Endometrial microvascular endothelial cells (primary cell): ENCODE measurements around the gene CACNA1B. TPM values are rescaled to one million over a fixed set of nuclear protein-coding genes. Genes with fewer than 3 reads are reported as not detected.

Source experiments
- in situ Hi-C: cut with HindIII; loops from 2 replicates; pipeline ENCODE4 v1.10.0; 2017; ENCODE audit warnings: low sequenced_read_pairs, low pct_unique_long_range_greater_than_20kb; ENCODE audit errors: inconsistent ontology term
- total RNA-seq: library from RNA; depleted of rRNA; stranded (reverse); fragments of >200 nt; gene quantifications from one replicate; pipeline ENCODE4 v1.2.3, GENCODE V29; 2015; ENCODE audit errors: inconsistent ontology term

Gene CACNA1B
- total RNA-seq, 1 donor from 2014 or later, result not detected

GRCh38 chr9:137989999-137990715 is 112.6 kb downstream of the CACNA1B start:
- in situ Hi-C loops, result no loop called here

DNA sequence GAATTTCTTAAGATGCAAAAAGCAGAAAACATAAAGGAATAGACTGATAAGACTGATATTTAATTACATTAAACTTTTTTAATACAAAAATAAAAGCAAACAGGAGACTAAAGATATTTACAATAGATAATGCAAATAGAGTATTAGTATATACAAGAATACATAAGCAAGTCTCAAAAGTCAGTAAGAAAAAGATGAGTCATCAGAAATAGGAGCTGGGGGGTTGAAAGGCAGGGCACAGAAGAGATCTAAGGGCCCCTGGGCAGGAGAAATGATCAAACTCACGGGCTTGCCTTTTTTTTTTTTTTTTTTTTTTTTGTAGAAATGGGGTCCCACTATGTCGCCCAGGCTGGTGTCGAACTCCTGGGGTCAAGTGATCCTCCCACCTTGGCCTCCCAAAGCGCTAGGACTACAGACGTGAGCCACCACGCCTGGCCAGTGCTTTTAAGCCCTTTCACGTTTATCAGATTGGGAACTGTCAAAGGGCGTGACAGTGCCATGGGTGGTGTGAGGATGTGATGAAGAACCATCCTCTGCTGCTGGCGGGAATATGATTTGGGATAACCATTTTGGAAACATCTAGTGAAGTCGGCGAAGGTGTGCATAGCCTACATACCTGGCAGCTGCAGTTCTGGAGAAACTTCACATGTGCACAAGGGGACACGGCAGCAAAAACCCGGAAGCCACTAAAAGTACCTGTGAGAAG is 126.1 kb downstream of the CACNA1B start:
- in situ Hi-C loops, result no loop called here

- in situ Hi-C loops, result no loop called here
These were observed 129.1 kb downstream of the CACNA1B start for GRCh38 chr9:138006576-138007233.

DNA sequence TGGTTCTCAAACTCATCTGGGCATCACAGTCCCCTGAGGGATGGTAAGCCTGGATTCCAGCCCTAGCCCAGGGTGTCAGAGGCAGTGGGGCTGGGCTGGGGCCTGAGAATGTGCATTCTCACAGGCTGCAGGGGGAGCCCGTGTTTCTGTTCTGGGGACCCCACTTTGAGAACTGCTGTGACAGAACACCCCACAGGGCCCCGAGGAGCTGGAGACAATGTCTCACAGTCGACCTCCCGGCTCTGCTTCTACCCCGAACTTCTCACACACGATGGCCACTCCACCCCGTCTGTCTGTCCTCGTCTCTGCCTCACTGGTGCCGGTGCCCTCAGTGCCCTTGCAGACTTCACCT is 130.0 kb downstream of the CACNA1B start:
- in situ Hi-C loops, result no loop called here

DNA sequence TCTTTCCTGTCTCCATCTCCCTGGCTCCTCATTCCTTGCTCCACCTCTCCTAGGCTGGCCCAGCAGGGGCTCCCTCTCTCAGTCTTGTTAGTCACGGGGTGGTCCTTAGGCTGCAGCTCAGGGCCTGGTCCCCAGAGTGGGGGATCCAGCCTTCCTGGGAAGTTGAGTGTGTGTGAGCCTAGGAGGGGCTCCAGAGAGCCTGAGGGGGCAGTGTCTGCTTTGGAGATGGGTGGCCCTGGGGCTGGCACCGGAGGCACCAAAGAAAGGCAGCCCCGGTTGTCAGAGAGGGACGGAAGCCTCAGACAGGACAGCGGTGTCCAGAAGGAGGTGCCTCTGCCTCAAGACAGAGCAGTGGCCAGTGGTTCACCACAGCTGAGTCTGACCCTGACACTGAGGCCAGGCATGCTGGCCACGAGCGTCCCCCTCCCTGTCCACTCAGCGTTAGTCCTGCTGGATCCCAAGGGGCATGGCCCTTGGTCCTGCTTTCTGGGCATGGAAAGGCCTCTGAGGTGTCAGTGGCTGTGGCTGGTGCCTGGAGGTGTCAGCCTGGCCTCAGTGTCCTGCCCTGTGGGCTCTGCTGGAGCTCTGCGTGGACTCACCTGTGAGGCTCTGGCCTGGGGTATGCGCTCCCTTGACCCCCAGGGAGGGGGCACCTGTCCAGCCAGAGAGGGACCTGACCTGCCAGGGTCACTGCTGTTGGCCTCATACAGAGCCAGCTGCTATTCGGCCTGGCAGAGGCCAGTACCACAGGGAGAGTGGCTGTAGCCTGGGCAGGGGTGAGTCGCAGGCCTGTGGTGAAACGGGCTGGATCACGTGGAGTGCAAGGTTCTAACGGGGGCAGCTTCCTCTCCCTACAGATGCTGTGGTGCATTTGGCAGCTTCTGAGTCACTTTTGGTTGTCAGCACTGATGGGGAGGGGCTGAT is 130.6 kb downstream of the CACNA1B start:
- in situ Hi-C loops, result no loop called here

DNA sequence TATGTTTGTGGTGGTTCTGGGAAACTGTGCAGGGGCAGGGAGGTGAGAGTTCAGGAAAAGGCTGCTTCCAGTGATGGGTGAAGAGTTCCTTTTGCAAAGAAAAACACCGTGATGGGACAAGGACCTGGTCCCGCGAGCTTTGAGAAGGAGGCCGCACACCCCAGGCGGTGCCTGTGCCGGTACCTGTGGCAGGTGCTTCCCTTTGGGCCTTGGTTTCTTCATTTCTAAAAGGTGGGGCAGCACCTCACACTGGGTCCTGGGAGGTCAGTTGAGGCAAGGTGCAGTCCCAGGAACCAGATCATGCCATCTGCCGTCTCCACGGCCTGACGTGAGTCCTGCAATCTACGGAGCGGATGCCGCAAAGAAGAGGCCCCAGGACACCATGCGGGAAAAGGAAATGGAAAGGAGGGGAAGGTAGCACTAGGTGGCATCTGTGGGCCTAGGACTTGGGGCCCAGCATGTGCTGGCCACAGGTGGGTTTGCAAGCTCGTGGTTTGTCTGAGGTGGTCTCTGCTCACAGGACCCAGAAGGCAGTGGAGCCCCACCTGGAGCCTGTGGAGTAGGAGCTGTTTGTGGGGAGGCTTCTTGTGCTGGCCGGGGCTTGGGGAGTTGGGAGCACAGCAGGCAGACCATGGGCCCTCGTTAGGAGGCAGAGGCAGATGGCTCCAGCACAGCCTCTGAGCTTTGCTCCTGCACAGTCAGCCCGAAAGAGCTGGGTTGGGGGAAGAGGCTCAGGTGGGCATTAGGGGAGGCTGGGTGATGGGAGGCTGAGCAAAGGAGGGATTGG is 131.6 kb downstream of the CACNA1B start:
- in situ Hi-C loops, result no loop called here

GRCh38 chr9:138009803-138010690 is 132.5 kb downstream of the CACNA1B start:
- in situ Hi-C loops, result no loop called here

DNA sequence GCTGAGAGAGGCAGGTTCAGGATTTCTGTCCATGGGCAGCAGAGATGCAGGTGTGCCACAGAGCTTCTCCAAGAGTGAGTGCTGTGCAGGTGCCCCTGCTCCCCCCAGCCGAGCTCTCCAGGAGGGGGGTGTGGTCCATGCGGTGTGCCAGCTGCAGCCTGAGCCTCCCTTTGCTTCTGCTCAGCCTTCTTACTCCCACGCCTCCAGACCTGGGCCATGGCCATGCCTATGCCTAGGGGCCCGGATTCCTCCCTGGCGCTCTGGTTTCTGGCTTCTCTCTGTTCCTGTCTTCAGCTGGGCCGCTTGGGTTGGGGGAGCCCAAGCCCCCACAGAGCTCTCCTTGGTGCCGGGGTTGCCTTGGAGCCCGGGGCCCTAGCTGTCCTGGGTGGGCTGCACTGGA is 133.3 kb downstream of the CACNA1B start:
- in situ Hi-C loops, result no loop called here

DNA sequence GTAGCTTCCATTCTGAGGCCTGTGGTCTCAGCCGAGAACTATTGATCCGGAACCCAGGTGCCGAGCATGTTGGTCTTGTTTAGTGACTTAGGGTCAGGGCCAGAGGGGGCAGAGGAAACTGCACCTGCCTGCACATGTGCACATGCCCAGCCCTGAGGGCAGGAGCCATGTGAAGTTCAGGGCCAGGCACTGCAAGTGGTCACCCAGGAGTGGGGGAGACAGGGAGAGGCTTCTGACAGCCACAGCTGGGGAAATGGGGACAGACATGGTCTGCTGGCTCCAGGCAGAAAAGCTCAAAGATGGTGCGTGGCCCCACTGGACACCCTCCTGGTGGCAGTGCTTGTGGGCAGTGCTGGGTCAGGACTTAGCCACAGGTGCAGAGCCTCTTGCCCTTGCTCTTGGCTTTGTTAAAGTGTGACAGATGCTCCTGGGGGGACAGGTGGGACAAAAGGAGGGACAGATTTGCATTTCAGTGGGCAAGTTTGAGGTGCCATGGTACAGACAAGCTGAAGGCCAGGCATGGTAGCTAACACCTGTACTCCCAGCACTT is 134.4 kb downstream of the CACNA1B start:
- in situ Hi-C loops, result no loop called here

DNA sequence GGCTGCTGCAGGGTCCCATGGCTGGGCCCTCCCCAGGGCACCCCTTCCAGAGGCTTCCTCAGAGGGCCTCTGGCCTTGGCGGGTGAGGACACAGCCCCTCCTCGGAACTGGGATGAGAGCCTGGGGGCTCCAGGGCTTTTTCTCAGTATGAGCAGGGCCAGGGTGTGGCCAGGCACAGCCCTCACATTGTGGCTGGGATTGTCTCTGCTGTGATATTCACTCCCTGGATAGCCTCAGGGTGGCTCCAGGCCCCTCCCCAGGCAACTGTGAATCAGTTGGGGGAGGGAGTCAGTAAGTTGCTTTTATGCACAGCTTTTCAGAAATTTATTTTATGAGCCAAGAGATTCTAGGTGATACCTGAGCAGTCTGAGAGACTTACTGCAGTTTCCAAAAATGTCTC is 135.7 kb downstream of the CACNA1B start:
- in situ Hi-C loops, result no loop called here

GRCh38 chr9:138013836-138014562 is 136.4 kb downstream of the CACNA1B start:
- in situ Hi-C loops, result no loop called here

DNA sequence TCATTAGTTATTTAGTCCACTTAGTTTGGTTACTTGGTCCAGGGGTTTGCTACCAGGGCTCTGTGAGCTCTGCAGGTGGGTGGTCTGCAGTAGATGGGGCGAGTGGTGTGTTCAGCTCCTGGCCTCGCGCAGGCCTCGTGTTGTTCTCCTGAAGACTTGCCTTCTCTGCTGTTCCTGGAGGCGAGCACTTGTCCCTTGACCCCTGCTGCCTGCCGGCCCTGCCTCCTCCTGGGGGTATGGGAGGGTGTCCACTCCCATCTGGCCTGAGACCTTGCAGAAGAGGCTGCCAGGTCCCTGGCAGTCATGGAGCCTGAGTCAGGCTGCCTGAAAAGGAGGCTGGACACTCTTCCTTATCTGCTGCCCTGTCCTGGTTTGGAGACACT is 137.0 kb downstream of the CACNA1B start:
- in situ Hi-C loops, result no loop called here

- in situ Hi-C loops, result no loop called here
These were observed 137.6 kb downstream of the CACNA1B start for GRCh38 chr9:138015021-138015829.

- in situ Hi-C loops, result no loop called here
These were observed 139.0 kb downstream of the CACNA1B start for GRCh38 chr9:138016406-138017187.

DNA sequence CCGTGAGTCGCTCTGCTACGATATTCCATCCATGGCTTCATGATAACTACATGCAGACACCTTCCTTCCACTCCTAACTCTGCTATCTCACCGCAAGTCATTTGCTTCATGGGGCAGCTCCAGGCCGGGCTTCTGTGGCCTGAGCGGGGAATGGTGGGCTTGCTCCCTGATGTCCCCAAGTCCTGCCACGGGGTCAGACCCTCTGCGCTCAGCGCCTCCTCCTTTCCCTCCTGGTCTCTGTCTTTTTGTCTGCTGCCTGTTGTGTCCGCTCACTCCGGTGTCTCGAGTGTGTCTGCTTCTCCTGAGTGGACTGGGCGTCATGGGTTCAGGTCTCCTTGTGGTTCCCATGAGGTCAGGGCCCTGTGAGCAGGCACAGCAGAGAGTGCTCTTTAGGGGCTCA is 139.6 kb downstream of the CACNA1B start:
- in situ Hi-C loops, result no loop called here
